ENCODE data around the gene PPP1R15B. TPM values are rescaled to one million over a fixed set of nuclear protein-coding genes. Genes with fewer than 3 reads are reported as not detected.

PPP1R15B gene
- total and polyA plus RNA-seq, 3 donors from 2014 or later = 22.5 to 42.0 (median 40.1) TPM

DNA sequence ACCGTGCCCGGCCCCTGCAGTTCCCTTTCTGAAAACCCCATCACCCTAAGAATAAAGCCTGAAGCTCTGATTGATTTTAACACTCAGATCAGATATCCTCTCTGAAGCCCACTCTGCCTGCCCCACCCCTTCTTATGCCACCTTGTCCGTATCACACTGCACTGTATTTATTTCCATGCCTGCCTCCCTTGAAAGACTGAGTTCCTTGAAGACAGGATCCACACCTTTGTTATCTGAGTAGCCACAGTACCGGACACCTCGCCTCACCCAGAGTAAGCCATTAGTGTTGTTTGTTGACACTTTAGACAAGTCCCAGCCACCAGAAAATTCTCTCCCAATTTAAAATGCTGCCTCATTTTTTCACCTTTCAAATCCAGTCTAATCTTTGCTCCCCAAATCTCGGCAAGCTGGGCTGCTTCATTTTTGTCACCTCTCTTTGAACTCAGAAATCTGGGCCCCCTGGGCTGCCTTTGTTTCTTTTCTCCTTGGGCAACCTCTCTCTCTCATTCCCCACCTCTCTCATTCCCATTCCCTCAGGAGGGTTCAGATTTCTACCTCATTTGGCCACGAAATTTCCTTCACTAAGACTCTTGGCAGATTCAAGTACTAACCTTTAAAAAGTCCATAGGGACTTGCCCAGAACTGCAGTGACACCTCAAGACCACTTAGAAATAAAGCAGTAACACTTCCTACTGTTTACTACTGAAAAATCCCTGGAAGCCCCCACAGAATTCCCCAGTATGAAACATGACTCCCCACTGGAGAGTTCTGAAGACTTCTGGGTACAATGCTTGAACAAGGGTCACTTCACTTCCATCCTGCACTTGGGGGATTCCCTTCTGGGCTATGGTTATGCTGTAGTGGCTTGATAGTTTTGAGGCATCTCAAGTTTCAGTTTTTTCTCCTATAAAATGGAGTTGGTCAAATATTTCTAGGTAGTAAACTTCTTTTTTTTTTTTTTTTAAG is 8.7 kb upstream of the PPP1R15B start:
- no peak overlapping the region for H3K4me3 ChIP-seq
- no peaks in the 10 kb centered on the region for H3K27me3 ChIP-seq
- WGBS, 2 donors = 79% methylated on average over 7 of the region's 7 CpGs
- intact Hi-C loops (cut with DNase I; ENCODE audit: low total_unique reads) = no loop called here
- DNase-seq = no peak
- peaks cover 15% of the 10 kb centered on the region for H3K4me1 ChIP-seq
- H3K9me3 ChIP-seq = no peaks in the 10 kb centered on the region
- no peak overlapping the region for H3K27ac ChIP-seq
- H3K36me3 ChIP-seq (ENCODE audit: low read depth, missing control alignments) = no peaks in the 10 kb centered on the region
- no peak for TF ChIP-seq POLR2A (IDR thresholded peaks at IDR 0.05)
- TF ChIP-seq CTCF (IDR thresholded peaks at IDR 0.05) = no peak

- no peak overlapping the region for H3K27ac ChIP-seq
- no peaks in the 10 kb centered on the region for H3K36me3 ChIP-seq (ENCODE audit: low read depth, missing control alignments)
- no peak for DNase-seq
- no peaks in the 10 kb centered on the region for H3K27me3 ChIP-seq
- H3K4me3 ChIP-seq = no peak overlapping the region
- intact Hi-C loops (cut with DNase I; ENCODE audit: low total_unique reads) = no loop called here
- no peaks in the 10 kb centered on the region for H3K9me3 ChIP-seq
- no peak for TF ChIP-seq POLR2A (IDR thresholded peaks at IDR 0.05)
- TF ChIP-seq CTCF (IDR thresholded peaks at IDR 0.05) = no peak
- H3K4me1 ChIP-seq = peaks cover 15% of the 10 kb centered on the region
Observed at GRCh38 chr1:204419064-204419403, 7.4 kb upstream of the PPP1R15B start.

DNA sequence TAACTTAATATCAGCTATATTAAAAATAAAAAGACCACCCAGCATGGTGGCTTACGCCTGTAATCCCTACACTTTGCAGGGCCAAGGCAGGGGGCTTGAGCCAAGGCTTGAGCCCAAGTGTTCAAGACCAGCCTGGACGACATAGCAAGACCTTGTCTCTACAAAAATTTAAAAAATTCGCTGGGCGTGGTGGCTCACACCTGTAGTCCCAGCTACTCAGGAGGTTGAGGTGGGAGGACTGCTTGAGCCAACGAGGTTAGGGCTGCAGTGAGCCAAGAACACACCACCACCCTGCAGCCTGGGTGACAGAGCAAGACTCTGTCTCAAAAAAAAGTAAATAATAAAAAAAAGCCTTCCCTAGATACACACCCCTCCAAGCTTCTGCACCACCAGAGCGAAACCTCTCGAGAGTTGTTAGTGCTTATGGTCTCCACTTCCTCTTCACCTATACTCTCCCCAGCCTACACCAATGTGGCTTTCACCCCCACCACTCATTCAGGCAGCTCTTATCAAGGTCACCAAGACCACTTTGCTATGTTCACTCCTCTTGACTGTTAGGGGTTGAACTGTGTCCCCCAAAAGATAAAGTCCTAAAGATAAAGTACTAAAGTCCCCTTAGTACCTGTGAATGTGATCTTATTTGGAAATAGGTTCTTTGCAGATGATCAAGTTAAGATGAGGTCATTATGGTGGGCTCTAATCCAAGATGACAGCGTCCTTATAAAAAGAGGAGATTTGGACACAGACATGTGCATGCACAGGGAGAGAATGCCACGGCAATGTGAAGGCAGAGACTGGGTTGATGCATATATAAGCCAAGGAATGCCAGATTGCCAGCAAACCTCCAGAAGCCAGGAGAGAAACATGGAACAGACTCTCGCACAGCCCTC is 6.8 kb upstream of the PPP1R15B start:
- intact Hi-C loops (cut with DNase I; ENCODE audit: low total_unique reads) = no loop called here
- H3K27me3 ChIP-seq = no peaks in the 10 kb centered on the region
- no peak overlapping the region for H3K4me3 ChIP-seq
- DNase-seq = peak; percentile 13
- H3K27ac ChIP-seq = peak overlapping the region in 1 of 2 donors; percentile 71
- WGBS, 2 donors = 84 to 87% methylated on average over 10 of the region's 10 CpGs
- no peaks in the 10 kb centered on the region for H3K9me3 ChIP-seq
- TF ChIP-seq CTCF (IDR thresholded peaks at IDR 0.05) (no peak), POLR2A (IDR thresholded peaks at IDR 0.05) (no peak)
- H3K4me1 ChIP-seq = peaks cover 15% of the 10 kb centered on the region
- H3K36me3 ChIP-seq (ENCODE audit: low read depth, missing control alignments) = no peaks in the 10 kb centered on the region

GRCh38 chr1:204417074-204417997 is 5.7 kb upstream of the PPP1R15B start:
- peak; percentile 83 for DNase-seq
- Histone ChIP-seq H3K27me3 (no peaks in the 10 kb centered on the region), H3K4me1 (peaks cover 15% of the 10 kb centered on the region), H3K36me3 (ENCODE audit: low read depth, missing control alignments) (no peaks in the 10 kb centered on the region), H3K27ac (peak overlapping the region; percentile 71 to 73), H3K4me3 (no peak overlapping the region), H3K9me3 (no peaks in the 10 kb centered on the region)
- WGBS, 2 donors = 32 to 55% methylated on average over 10 of the region's 10 CpGs
- TF ChIP-seq CTCF (IDR thresholded peaks at IDR 0.05) = no peak
- TF ChIP-seq POLR2A (IDR thresholded peaks at IDR 0.05) = no peak
- intact Hi-C loops (cut with DNase I; ENCODE audit: low total_unique reads) = no loop called here

All from testis (tissue), 3 donors.